Liver (tissue), 9 donors: Measurements from ENCODE around the gene ZFYVE9. TPM values are rescaled to one million over a fixed set of nuclear protein-coding genes. Genes with fewer than 3 reads are reported as not detected.

Experiments used
- DNase-seq: peaks from one replicate; pipeline ENCODE4 v3.0.0-alpha.2; 2017; ENCODE audit warnings: low spot score
- H3K27ac ChIP-seq, 2 donors: one replicate each; pipeline ENCODE4 v1.7.0; 2013; ENCODE audit warnings: inconsistent platforms in 2 of 2, low read length in 2 of 2, control low read depth in 1 of 2, low read depth in 1 of 2, mild to moderate bottlenecking in 1 of 2
- H3K27me3 ChIP-seq, 4 donors: one replicate each; pipeline versions ENCODE4 v1.6.1 to v1.7.0; 2013; ENCODE audit warnings: low read length in 3 of 4, inconsistent platforms in 1 of 4, mild to moderate bottlenecking in 1 of 4, moderate library complexity in 1 of 4; ENCODE audit not compliant: control insufficient read depth in 4 of 4, insufficient read depth in 4 of 4
- H3K36me3 ChIP-seq, 4 donors: one replicate each; pipeline versions ENCODE4 v1.6.1 to v1.7.0; 2013; ENCODE audit warnings: low read length in 3 of 4, mild to moderate bottlenecking in 3 of 4, low read depth in 1 of 4, moderate library complexity in 1 of 4; ENCODE audit not compliant: control insufficient read depth in 4 of 4, insufficient read depth in 3 of 4
- H3K4me1 ChIP-seq, 4 donors: one replicate each; pipeline versions ENCODE4 v1.6.1 to v1.7.0; 2013; ENCODE audit warnings: low read length in 3 of 4, mild to moderate bottlenecking in 3 of 4, moderate library complexity in 1 of 4; ENCODE audit not compliant: control insufficient read depth in 4 of 4, insufficient read depth in 4 of 4
- H3K4me3 ChIP-seq, 3 donors: one replicate each; pipeline versions ENCODE4 v1.6.1 to v1.7.0; 2013; ENCODE audit warnings: low read length in 3 of 3, control low read depth in 1 of 3, low read depth in 1 of 3, mild to moderate bottlenecking in 1 of 3
- H3K9ac ChIP-seq, 2 donors: one replicate each; pipeline ENCODE4 v1.7.0; 2013; ENCODE audit warnings: low read length in 2 of 2, mild to moderate bottlenecking in 2 of 2, moderate library complexity in 2 of 2, control low read depth in 1 of 2, low read depth in 1 of 2
- H3K9me3 ChIP-seq, 4 donors: one replicate each; pipeline versions ENCODE4 v1.6.1 to v1.7.0; 2013; ENCODE audit warnings: low read length in 3 of 4; ENCODE audit not compliant: control insufficient read depth in 4 of 4
- CTCF ChIP-seq: fragments of 150-350 bp; IDR thresholded peaks from 2 replicates; pipeline ENCODE4 v1.5.1; 2017; ENCODE audit warnings: improper control_type of control experiment, low read depth, low read length; ENCODE audit not compliant: missing input control
- EGR1 ChIP-seq, 2 donors: IDR thresholded peaks; 2 replicates each; pipeline ENCODE4 v1.6.1; 2016 to 2018; ENCODE audit warnings: antibody characterized with exemption in 2 of 2, low read depth in 2 of 2
- FOXA1 ChIP-seq: IDR thresholded peaks from 2 replicates; pipeline ENCODE4 v1.6.1; 2016; ENCODE audit warnings: antibody characterized with exemption
- FOXA2 ChIP-seq: IDR thresholded peaks from 2 replicates; pipeline ENCODE4 v1.6.1; 2016; ENCODE audit warnings: antibody characterized with exemption
- GABPA ChIP-seq, 2 donors: IDR thresholded peaks in 1 of 2; conservative IDR thresholded peaks in 1 of 2; 2 replicates each; pipeline ENCODE4 v1.6.1; 2016; ENCODE audit warnings: antibody characterized with exemption in 2 of 2, mild to moderate bottlenecking in 1 of 2, moderate library complexity in 1 of 2
- HNF4A ChIP-seq, 2 donors: conservative IDR thresholded peaks; 2 replicates each; pipeline ENCODE4 v1.6.1; 2016; ENCODE audit warnings: antibody characterized with exemption in 2 of 2, mild to moderate bottlenecking in 2 of 2
- HNF4G ChIP-seq: IDR thresholded peaks from 2 replicates; pipeline ENCODE4 v1.6.1; 2016; ENCODE audit warnings: antibody characterized with exemption
- JUND ChIP-seq, 2 donors: IDR thresholded peaks; 2 replicates each; pipeline ENCODE4 v1.6.1; 2016; ENCODE audit warnings: antibody characterized with exemption in 2 of 2
- REST ChIP-seq: IDR thresholded peaks from 2 replicates; pipeline ENCODE4 v1.6.1; 2016; ENCODE audit warnings: antibody characterized with exemption, mild to moderate bottlenecking
- RXRA ChIP-seq, 2 donors: IDR thresholded peaks; 2 replicates each; pipeline ENCODE4 v1.6.1; 2017 to 2018; ENCODE audit warnings: antibody characterized with exemption in 2 of 2, mild to moderate bottlenecking in 1 of 2
- SP1 ChIP-seq: IDR thresholded peaks from 2 replicates; pipeline ENCODE4 v1.6.1; 2018; ENCODE audit warnings: antibody characterized with exemption, mild to moderate bottlenecking
- TAF1 ChIP-seq: conservative IDR thresholded peaks from 2 replicates; pipeline ENCODE4 v1.6.1; 2016; ENCODE audit warnings: antibody characterized with exemption, mild to moderate bottlenecking
- YY1 ChIP-seq: IDR thresholded peaks from 2 replicates; pipeline ENCODE4 v1.6.1; 2016; ENCODE audit warnings: antibody characterized with exemption, mild to moderate bottlenecking
- WGBS: extraction: QIAGEN DNeasy Blood & Tissue Kit; methylation state at CpG from one replicate; pipeline ENCODE4 v1.1.7; 2013; 5-methylcytosine and 5-hydroxymethylcytosine counted together
- polyA plus RNA-seq, 2 donors: library from polyadenylated mRNA; stranded (reverse) in 1 of 2; unstranded in 1 of 2; fragments of 200-250 nt in 1 of 2; fragments of >200 nt in 1 of 2; fragmentation: Nextera tagmentation in 1 of 2; extraction: Ambion mirVana in 1 of 2; gene quantifications; one replicate each; pipeline versions ENCODE4 v1.2.1 to v1.2.3, GENCODE V29; 2013 to 2015
- total RNA-seq, 2 donors: library from RNA; depleted of rRNA; stranded (reverse); fragments of >200 nt; gene quantifications; one replicate each; pipeline ENCODE4 v1.2.3, GENCODE V29; 2014
- TF ChIP-seq, protein P1 (sequence below): IDR thresholded peaks from 2 replicates; pipeline ENCODE4 v1.6.1; 2016; ENCODE audit warnings: antibody characterized with exemption
- TF ChIP-seq, protein P2 (sequence below): IDR thresholded peaks from 2 replicates; pipeline ENCODE4 v1.6.1; 2016; ENCODE audit warnings: antibody characterized with exemption
- TF ChIP-seq, protein P3 (sequence below): IDR thresholded peaks from 2 replicates; pipeline ENCODE4 v1.6.1; 2016; ENCODE audit warnings: antibody characterized with exemption
- donor health status: healthy.
- donor health status: healthy.
- donor health status: healthy.
- donor health status: healthy.
- donor health status: healthy.

ZFYVE9 gene
- total and polyA plus RNA-seq, 4 donors = 3.8 to 20.9 (median 7.7) TPM

- TF ChIP-seq CTCF (no peak), RXRA (IDR thresholded peaks at IDR 0.05) (no peak), HNF4A (conservative IDR thresholded peaks at IDR 0.05) (no peak), JUND (IDR thresholded peaks at IDR 0.05) (no peak), EGR1 (IDR thresholded peaks at IDR 0.05; ENCODE audit: low read depth in 2 of 2) (no peak), SP1 (no peak)
- TF ChIP-seq, protein P1, sequence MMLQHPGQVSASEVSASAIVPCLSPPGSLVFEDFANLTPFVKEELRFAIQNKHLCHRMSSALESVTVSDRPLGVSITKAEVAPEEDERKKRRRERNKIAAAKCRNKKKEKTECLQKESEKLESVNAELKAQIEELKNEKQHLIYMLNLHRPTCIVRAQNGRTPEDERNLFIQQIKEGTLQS = no peak
- no peaks in the 10 kb centered on the region for H3K27me3 ChIP-seq
- H3K9ac ChIP-seq = no peak overlapping the region
- DNase-seq = no peak
- H3K27ac ChIP-seq = no peak overlapping the region
- H3K9me3 ChIP-seq = no peaks in the 10 kb centered on the region
- peaks cover 0 to 2% (median 0%) of the 10 kb centered on the region in 4 donors for H3K4me1 ChIP-seq
- H3K4me3 ChIP-seq = no peak overlapping the region
- WGBS = 88% methylated on average over 2 of the region's 2 CpGs
- no peaks in the 10 kb centered on the region for H3K36me3 ChIP-seq
These were observed 44.6 kb downstream of the ZFYVE9 start for GRCh38 chr1:52186449-52186848.

DNA sequence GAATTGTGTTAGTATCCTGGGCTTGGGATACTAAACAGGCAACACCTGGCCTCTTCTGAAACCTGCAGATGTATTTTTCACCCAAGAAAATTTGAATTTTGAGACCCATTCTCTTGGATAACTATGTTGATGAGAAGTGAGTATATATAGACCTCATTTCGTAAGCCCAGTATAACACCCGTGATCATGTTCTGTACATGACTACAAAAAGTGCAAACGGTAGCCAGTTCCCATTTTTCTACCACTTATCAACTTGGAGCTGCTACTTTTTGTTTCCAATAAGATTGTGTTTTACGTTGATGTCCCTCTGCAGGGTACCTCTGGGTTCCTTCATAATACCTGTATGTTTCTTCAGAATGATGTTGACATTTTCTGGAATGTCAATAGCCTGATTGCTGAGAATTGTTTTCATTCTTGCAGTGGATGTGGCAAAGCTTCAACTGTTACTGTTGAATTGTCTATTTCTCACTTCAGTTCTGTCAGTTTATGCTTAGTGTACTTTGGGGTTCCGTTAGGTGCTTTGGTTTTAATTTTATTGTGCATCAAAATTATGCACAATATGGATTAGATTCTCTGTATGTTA lies 48.1 kb downstream of the ZFYVE9 start:
- no peaks in the 10 kb centered on the region for H3K27me3 ChIP-seq
- H3K9ac ChIP-seq = no peak overlapping the region
- no peaks in the 10 kb centered on the region for H3K36me3 ChIP-seq
- no peak for TF ChIP-seq HNF4A (conservative IDR thresholded peaks at IDR 0.05)
- no peak for TF ChIP-seq REST
- TF ChIP-seq FOXA2 = no peak
- H3K4me3 ChIP-seq = no peak overlapping the region
- 93% methylated on average over 5 of the region's 5 CpGs for WGBS
- H3K27ac ChIP-seq = no peak overlapping the region
- H3K9me3 ChIP-seq = no peaks in the 10 kb centered on the region
- DNase-seq = no peak
- no peaks in the 10 kb centered on the region for H3K4me1 ChIP-seq

GRCh38 chr1:52190500-52191252 lies 48.8 kb downstream of the ZFYVE9 start:
- no peak for DNase-seq
- WGBS = 90% methylated on average over 4 of the region's 4 CpGs
- TF ChIP-seq EGR1 (IDR thresholded peaks at IDR 0.05; ENCODE audit: low read depth in 2 of 2) = no peak
- TF ChIP-seq, protein P2, sequence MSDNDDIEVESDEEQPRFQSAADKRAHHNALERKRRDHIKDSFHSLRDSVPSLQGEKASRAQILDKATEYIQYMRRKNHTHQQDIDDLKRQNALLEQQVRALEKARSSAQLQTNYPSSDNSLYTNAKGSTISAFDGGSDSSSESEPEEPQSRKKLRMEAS = no peak
- TF ChIP-seq GABPA (IDR thresholded peaks at IDR 0.05 in 1 of 2, conservative IDR thresholded peaks at IDR 0.05 in 1 of 2) = no peak
- TF ChIP-seq HNF4A (conservative IDR thresholded peaks at IDR 0.05) = no peak
- TF ChIP-seq, protein P3, sequence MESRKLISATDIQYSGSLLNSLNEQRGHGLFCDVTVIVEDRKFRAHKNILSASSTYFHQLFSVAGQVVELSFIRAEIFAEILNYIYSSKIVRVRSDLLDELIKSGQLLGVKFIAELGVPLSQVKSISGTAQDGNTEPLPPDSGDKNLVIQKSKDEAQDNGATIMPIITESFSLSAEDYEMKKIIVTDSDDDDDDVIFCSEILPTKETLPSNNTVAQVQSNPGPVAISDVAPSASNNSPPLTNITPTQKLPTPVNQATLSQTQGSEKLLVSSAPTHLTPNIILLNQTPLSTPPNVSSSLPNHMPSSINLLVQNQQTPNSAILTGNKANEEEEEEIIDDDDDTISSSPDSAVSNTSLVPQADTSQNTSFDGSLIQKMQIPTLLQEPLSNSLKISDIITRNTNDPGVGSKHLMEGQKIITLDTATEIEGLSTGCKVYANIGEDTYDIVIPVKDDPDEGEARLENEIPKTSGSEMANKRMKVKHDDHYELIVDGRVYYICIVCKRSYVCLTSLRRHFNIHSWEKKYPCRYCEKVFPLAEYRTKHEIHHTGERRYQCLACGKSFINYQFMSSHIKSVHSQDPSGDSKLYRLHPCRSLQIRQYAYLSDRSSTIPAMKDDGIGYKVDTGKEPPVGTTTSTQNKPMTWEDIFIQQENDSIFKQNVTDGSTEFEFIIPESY = no peak
- TF ChIP-seq FOXA1 = no peak
- TF ChIP-seq YY1 = no peak
- no peak for TF ChIP-seq CTCF
- no peak for TF ChIP-seq TAF1
- no peak for TF ChIP-seq HNF4G

More at GRCh38 chr1:52190500-52191252, 48.8 kb downstream of the ZFYVE9 start:
- Histone ChIP-seq H3K9ac (no peak overlapping the region), H3K4me1 (no peaks in the 10 kb centered on the region), H3K27ac (no peak overlapping the region), H3K9me3 (no peaks in the 10 kb centered on the region), H3K27me3 (no peaks in the 10 kb centered on the region), H3K4me3 (no peak overlapping the region), H3K36me3 (no peaks in the 10 kb centered on the region)
